HepG2 (cell line): ENCODE results near the gene KIZ. TPM values are rescaled to one million over a fixed set of nuclear protein-coding genes. Genes with fewer than 3 reads are reported as not detected.

ENCODE experiments used
- ATAC-seq: fragments of 200-7000 bp; cut with Tn5 transposase; 3 replicates; pipeline ENCODE4 v1.9.1; 2020; ENCODE audit warnings: mild to moderate bottlenecking, moderate library complexity
- BruUV-seq: library from RNA; stranded (reverse); fragments of 400-500 nt; replicated peaks from 2 replicates; lab custom pipeline; 2021; lab: Mats Ljungman, UMichigan
- CTCF ChIA-PET: fragments of 300-600 bp; formaldehyde crosslinking; extraction: SDS; loops from one replicate; lab custom pipeline; 2021; ENCODE audit warnings: low total read pairs, inconsistent platforms, low intra/inter-chr PET ratio; lab: Yijun Ruan, JAX
- POLR2A ChIA-PET: fragments of 350-600 bp; sonication (Branson Sonifier 250); formaldehyde crosslinking; loops from one replicate; lab custom pipeline; 2020; ENCODE audit warnings: antibody characterized with exemption, inconsistent platforms; lab: Yijun Ruan, JAX
- DNase-seq: peaks from one replicate; pipeline ENCODE4 v3.0.0-alpha.2; 2015; ENCODE audit warnings: low spot score
- FAIRE-seq: peaks from 3 replicates; lab custom pipeline; 2011; peaks lifted over from hg19 to GRCh38; lab: Jason Lieb, UNC
- H2AFZ ChIP-seq: one replicate; pipeline ENCODE4 v1.6.1; 2011; ENCODE audit warnings: low read length, inconsistent platforms
- H3K27ac ChIP-seq: fragments of 300-600 bp; 3 replicates; pipeline ENCODE4 v1.8.0; 2011; ENCODE audit warnings: mixed run types, mild to moderate bottlenecking, mixed read lengths, low read length, inconsistent platforms; ENCODE audit not compliant: insufficient read depth; ENCODE audit errors: extremely low read length
- H3K27me3 ChIP-seq, 2 experiments: fragments of 200-600 bp in 1 of 2; 2 replicates in 1 of 2; 3 replicates in 1 of 2; pipeline versions ENCODE4 v1.6.0 to v1.8.0; 2011; ENCODE audit warnings: low read length in 2 of 2, mild to moderate bottlenecking in 2 of 2, moderate library complexity in 2 of 2, inconsistent platforms in 1 of 2; ENCODE audit not compliant: insufficient read depth in 2 of 2, control insufficient read depth in 1 of 2
- H3K36me3 ChIP-seq, 2 experiments: fragments of 200-600 bp in 1 of 2; replicated peaks in 1 of 2; 2 replicates in 1 of 2; 3 replicates in 1 of 2; pipeline versions ENCODE4 v1.5.1 to v1.8.0; 2011; ENCODE audit warnings: low read length in 2 of 2, inconsistent platforms in 1 of 2; ENCODE audit not compliant: insufficient read depth in 2 of 2, control insufficient read depth in 1 of 2
- H3K4me1 ChIP-seq: 2 replicates; pipeline ENCODE4 v1.5.1; 2012; ENCODE audit warnings: low read length, inconsistent platforms; ENCODE audit not compliant: insufficient read depth
- H3K4me2 ChIP-seq: 2 replicates; pipeline ENCODE4 v1.6.0; 2011; ENCODE audit warnings: low read depth, low read length, inconsistent platforms
- H3K4me3 ChIP-seq, 3 experiments: fragments of 200-600 bp in 1 of 3; sonication (generic), shearing (Covaris generic) in 1 of 3; replicated peaks in 1 of 3; 2 replicates each; pipeline ENCODE4 v1.5.1; 2011 to 2016; ENCODE audit warnings: low read length in 3 of 3, inconsistent platforms in 2 of 3, low read depth in 2 of 3, mild to moderate bottlenecking in 2 of 3, control low read depth in 1 of 3, mixed read lengths in 1 of 3; ENCODE audit not compliant: insufficient read depth in 1 of 3
- H3K79me2 ChIP-seq: one replicate; pipeline ENCODE4 v1.6.1; 2011; ENCODE audit warnings: low read length, inconsistent platforms; ENCODE audit not compliant: insufficient read depth
- H3K9ac ChIP-seq: 2 replicates; pipeline ENCODE4 v1.6.0; 2011; ENCODE audit warnings: mild to moderate bottlenecking, low read depth, low read length, inconsistent platforms; ENCODE audit not compliant: insufficient read depth
- H3K9me3 ChIP-seq: 2 replicates; pipeline ENCODE4 v1.5.1; 2012; ENCODE audit warnings: mild to moderate bottlenecking, low read length
- H4K20me1 ChIP-seq: 2 replicates; pipeline ENCODE4 v1.6.0; 2011; ENCODE audit warnings: inconsistent platforms, mild to moderate bottlenecking, low read length, moderate library complexity; ENCODE audit not compliant: insufficient read depth
- CREM ChIP-seq, 2 experiments: sonication (generic) in 1 of 2; formaldehyde crosslinking in 1 of 2; IDR thresholded peaks; 2 replicates each; pipeline versions ENCODE4 v1.4.0 to v1.6.1; 2016 to 2020; ENCODE audit warnings: antibody characterized with exemption in 1 of 2, mild to moderate bottlenecking in 1 of 2, missing genetic modification reagents in 1 of 2
- HNF4A ChIP-seq: sonication (generic); formaldehyde crosslinking; IDR thresholded peaks from 2 replicates; pipeline ENCODE4 v1.4.0; 2020; ENCODE audit warnings: missing genetic modification reagents
- POLR2G ChIP-seq: fragments of 200-400 bp; formaldehyde crosslinking; IDR thresholded peaks from 2 replicates; pipeline ENCODE4 v1.6.1; 2018; ENCODE audit warnings: mild to moderate bottlenecking, low read depth, low read length, moderate library complexity
- RBFOX2 ChIP-seq: fragments of 200-400 bp; formaldehyde crosslinking; IDR thresholded peaks from 2 replicates; pipeline ENCODE4 v1.6.1; 2017; ENCODE audit warnings: low read depth, mild to moderate bottlenecking, low read length
- SPEN ChIP-seq: sonication (generic); formaldehyde crosslinking; IDR thresholded peaks from 2 replicates; pipeline ENCODE4 v1.5.1; 2020; ENCODE audit warnings: low read depth, mild to moderate bottlenecking, missing genetic modification reagents
- ZFYVE20 ChIP-seq: sonication (generic); formaldehyde crosslinking; IDR thresholded peaks from 2 replicates; pipeline ENCODE4 v1.8.0; 2023; ENCODE audit warnings: low read depth, mild to moderate bottlenecking, moderate library complexity, missing genetic modification reagents, borderline replicate concordance
- ZNF292 ChIP-seq: sonication (generic); formaldehyde crosslinking; IDR thresholded peaks from 2 replicates; pipeline ENCODE4 v1.8.1; 2022; ENCODE audit warnings: mild to moderate bottlenecking, low read depth, missing genetic modification reagents, borderline replicate concordance
- WGBS: methylation state at CpG from one replicate; pipeline ENCODE4 v1.1.6; 2017; ENCODE audit warnings: low lambda C conversion rate; 5-methylcytosine and 5-hydroxymethylcytosine counted together
- in situ Hi-C: cut with HindIII; loops from 2 replicates; pipeline ENCODE4 v1.10.0; 2017; ENCODE audit warnings: low pct_unique_long_range_greater_than_20kb; ENCODE audit not compliant: extremely low pct_ligation_motif_present
- intact Hi-C: fragments of 100-400 bp; cut with micrococcal nuclease; formaldehyde crosslinking; loops from one replicate; pipeline ENCODE4 v1.10.0; 2022; ENCODE audit not compliant: unreplicated experiment
- polyA plus RNA-seq, 8 experiments: library from polyadenylated mRNA; depleted of rRNA in 3 of 8; stranded (reverse) in 7 of 8; unstranded in 1 of 8; fragments of >200 nt; fragmentation: Illumina TruSeq in 4 of 8; extraction: Trizol in 4 of 8; gene quantifications; 2 replicates each; pipeline versions ENCODE4 v1.2.1 to v1.2.3, GENCODE V29; 2011 to 2016; ENCODE audit warnings: low read depth in 4 of 8, missing spikeins in 1 of 8, mixed read lengths in 1 of 8; ENCODE audit not compliant: insufficient read depth in 1 of 8
- total RNA-seq, 5 experiments: library from RNA; depleted of rRNA; stranded (reverse); fragments of >200 nt; fragmentation: Illumina TruSeq; extraction: Trizol; gene quantifications; 2 replicates each; pipeline ENCODE4 v1.2.3, GENCODE V29; 2016; ENCODE audit warnings: low read depth in 1 of 5

Gene KIZ
- total and polyA plus RNA-seq, 2 of the 13 experiments (the other 11 are each of a cell fraction or from before 2014, with no cell fraction given) = 46.3 to 114 TPM

DNA sequence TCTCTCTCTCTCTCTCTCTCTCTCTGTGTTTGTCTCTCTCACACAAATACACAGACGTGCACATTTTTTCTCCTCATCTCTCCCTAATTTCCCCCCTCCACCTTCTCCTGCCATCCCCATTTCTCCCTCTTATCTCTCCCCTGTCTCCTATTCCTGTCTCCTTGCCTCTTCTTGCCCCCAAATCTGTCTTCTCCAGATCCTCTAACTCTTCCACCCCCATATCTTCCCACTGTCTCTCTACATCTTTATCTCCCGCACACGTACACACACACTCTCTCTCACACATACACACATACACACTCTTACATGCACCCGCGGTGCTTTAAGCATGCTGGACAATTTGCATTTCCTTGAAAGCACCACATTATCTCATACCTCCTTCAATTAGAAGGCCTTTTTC, 15.9 kb downstream of the KIZ start (continued):
- TF ChIP-seq CREM (IDR thresholded peaks at IDR 0.05) (no peak), CREM (CRISPR knock-in tag; IDR thresholded peaks at IDR 0.05) (no peak), POLR2G (peak; percentile 16; the same call in 1 of the 2 replicates), HNF4A (CRISPR knock-in tag) (no peak), ZNF292 (CRISPR knock-in tag) (no peak)

DNA sequence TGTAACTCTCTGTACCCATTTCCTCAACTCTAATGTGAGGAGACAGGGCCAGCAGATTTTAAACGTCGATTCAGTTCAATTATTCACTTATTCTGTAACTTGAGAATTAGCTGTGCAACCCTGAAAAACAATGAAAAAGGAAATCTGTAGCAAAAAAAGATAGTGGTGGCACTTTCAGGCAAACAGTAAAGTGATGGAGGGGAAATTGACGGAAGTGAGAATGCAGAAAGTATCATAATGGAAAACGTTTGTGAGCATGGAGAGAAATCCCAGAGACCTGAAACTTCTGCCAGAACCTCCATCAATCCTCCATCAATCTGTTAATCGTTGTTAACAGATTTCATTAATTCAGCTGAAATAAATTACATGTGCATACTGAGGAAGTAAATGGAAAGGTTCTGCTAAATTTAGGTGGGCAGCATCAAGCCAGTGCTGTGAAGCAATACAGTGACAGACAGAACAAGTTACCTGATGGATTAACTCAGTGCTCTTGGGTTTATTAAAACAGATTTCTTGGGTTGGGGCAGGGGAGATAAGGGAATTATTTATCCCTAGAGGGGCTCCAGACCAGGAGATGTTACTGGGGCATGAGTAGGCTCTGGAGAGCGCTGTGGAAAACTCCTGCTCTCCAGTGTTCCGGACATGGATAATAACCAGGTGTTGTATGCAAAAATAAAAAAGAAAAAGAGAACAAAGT, 17.5 kb downstream of the KIZ start:
- TF ChIP-seq RBFOX2 (0 out of 2 replicates have a peak, but pooled peaks have one; percentile 16), SPEN (no peak)
- Histone ChIP-seq H4K20me1 (no peaks in the 10 kb centered on the region), H3K9me3 (no peaks in the 10 kb centered on the region), H3K79me2 (peaks cover 2% of the 10 kb centered on the region), H3K9ac (no peak overlapping the region), H3K4me3 (no peak overlapping the region), H2AFZ (no peak overlapping the region), H3K4me1 (peaks cover 21% of the 10 kb centered on the region), H3K4me2 (no peak overlapping the region), H3K27me3 (no peaks in the 10 kb centered on the region), H3K27ac (no peak overlapping the region), H3K36me3 (peaks cover 15 to 67% of the 10 kb centered on the region in 2 experiments)
- ATAC-seq (no peak), FAIRE-seq (peak; percentile 15), DNase-seq (no peak)
- in situ Hi-C loops (no loop called here), intact Hi-C loops (no loop called here)
- ChIA-PET CTCF (no interaction called here), POLR2A (no interaction called here)
- BruUV-seq = no TSS peak
- 95% methylated on average over 7 of the region's 7 CpGs for whole genome bisulfite sequencing

DNA sequence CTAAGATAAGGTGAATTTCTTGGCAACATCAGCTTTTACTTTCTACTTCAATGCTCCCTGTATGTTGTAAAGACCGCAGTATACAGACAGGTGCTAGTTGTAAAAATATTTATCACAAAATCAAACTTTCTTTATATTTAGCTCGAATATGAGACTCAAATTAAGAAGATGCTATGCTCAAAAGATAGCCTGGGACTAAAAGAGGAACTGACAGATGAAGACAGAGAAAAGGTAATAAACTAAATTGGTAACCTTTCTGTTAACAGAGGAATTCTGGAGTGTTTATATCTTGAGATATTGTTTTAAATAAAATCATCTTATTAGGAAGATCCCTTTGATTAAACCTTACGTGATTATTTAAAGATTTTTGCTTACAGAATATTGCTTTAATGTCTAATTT, 19.5 kb downstream of the KIZ start:
- H2AFZ ChIP-seq = no peak overlapping the region
- no TSS peak for BruUV-seq

More for the DNA sequence above, 19.5 kb downstream of the KIZ start:
- DNase-seq (no peak), ATAC-seq (no peak), FAIRE-seq (peak; percentile 50)
- in situ Hi-C loops (no loop called here), intact Hi-C loops (no loop called here)
- Histone ChIP-seq H3K4me3 (no peak overlapping the region), H3K4me1 (peaks cover under 1% of the 10 kb centered on the region), H3K27me3 (no peaks in the 10 kb centered on the region), H3K27ac (no peak overlapping the region), H3K79me2 (no peaks in the 10 kb centered on the region), H4K20me1 (no peaks in the 10 kb centered on the region), H3K9me3 (no peaks in the 10 kb centered on the region), H3K4me2 (no peak overlapping the region), H3K9ac (no peak overlapping the region)
- POLR2A ChIA-PET = no interaction called here
- WGBS = 94% methylated on average over 3 of the region's 3 CpGs
- CTCF ChIA-PET = no interaction called here
- no peak for TF ChIP-seq ZFYVE20
- TF ChIP-seq, all 625 proteins: peak for 0
- peaks cover 19 to 71% of the 10 kb centered on the region in 2 experiments for H3K36me3 ChIP-seq
